Stimulated activated naive CD8-positive, alpha-beta T cell treated with anti-CD3 and anti-CD28 coated beads, Interleukin-15, amount 100 ng/mL, for 72 hours (primary cell): Measurements from ENCODE around the gene SKA3.

ENCODE experiments used
- ATAC-seq: fragments of 150-1000 bp; cut with Tn5 transposase; 2 replicates; pipeline ENCODE4 v1.10.0; 2021; ENCODE audit warnings: mild to moderate bottlenecking, moderate library complexity
- DNase-seq, 2 donors: peaks; one replicate each; pipeline ENCODE4 v3.0.0; 2021 to 2022
- H3K27ac Mint-ChIP-seq, 2 donors: one replicate each; pipeline ENCODE4 v1.8.0; 2022; ENCODE audit warnings: mild to moderate bottlenecking in 2 of 2, mixed read lengths in 2 of 2, moderate library complexity in 2 of 2
- H3K27me3 Mint-ChIP-seq: one replicate; pipeline ENCODE4 v1.8.0; 2022; ENCODE audit warnings: mixed read lengths
- H3K4me1 Mint-ChIP-seq: one replicate; pipeline ENCODE4 v1.8.0; 2022; ENCODE audit warnings: mild to moderate bottlenecking, mixed read lengths
- H3K4me3 Mint-ChIP-seq, 2 donors: one replicate each; pipeline ENCODE4 v1.8.0; 2022; ENCODE audit warnings: mild to moderate bottlenecking in 2 of 2, mixed read lengths in 2 of 2, moderate library complexity in 1 of 2
- H3K9me3 Mint-ChIP-seq, 2 donors: one replicate each; pipeline ENCODE4 v1.8.0; 2022; ENCODE audit warnings: mixed read lengths in 2 of 2

Gene SKA3

GRCh38 chr13:21106089-21106488, 70.3 kb downstream of the SKA3 start:
- DNase-seq (no peak), ATAC-seq (no peak)
- Mint-ChIP-seq H3K27ac (no peak overlapping the region), H3K4me1 (no peaks in the 10 kb centered on the region), H3K4me3 (no peak overlapping the region), H3K27me3 (no peaks in the 10 kb centered on the region), H3K9me3 (no peaks in the 10 kb centered on the region)

GRCh38 chr13:21104199-21105019, 71.9 kb downstream of the SKA3 start:
- H3K4me1 Mint-ChIP-seq: no peaks in the 10 kb centered on the region
- H3K9me3 Mint-ChIP-seq: no peaks in the 10 kb centered on the region
- H3K27ac Mint-ChIP-seq: no peak overlapping the region
- H3K27me3 Mint-ChIP-seq: no peaks in the 10 kb centered on the region
- ATAC-seq: no peak
- no peak overlapping the region for H3K4me3 Mint-ChIP-seq
- no peak for DNase-seq
